Mesodermal cell (in vitro differentiated cells): ENCODE results near the gene MARK2.
A peak's percentile ranks its signal among the peaks of the same experiment; 100 is the strongest.

Source experiments
- H3K27ac ChIP-seq: 2 replicates; pipeline ENCODE4 v1.7.0; 2013; ENCODE audit warnings: mild to moderate bottlenecking, low read depth, low read length, moderate library complexity; ENCODE audit not compliant: severe bottlenecking
- H3K36me3 ChIP-seq: 2 replicates; pipeline ENCODE4 v1.7.1; 2013; ENCODE audit warnings: mild to moderate bottlenecking, low read length, moderate library complexity; ENCODE audit not compliant: control insufficient read depth, insufficient read depth
- H3K4me1 ChIP-seq: one replicate; pipeline ENCODE4 v1.7.1; 2013; ENCODE audit warnings: mild to moderate bottlenecking, low read length; ENCODE audit not compliant: insufficient read depth, control insufficient read depth, poor library complexity, severe bottlenecking
- H3K4me3 ChIP-seq: 2 replicates; pipeline ENCODE4 v1.7.0; 2013; ENCODE audit warnings: low read length, control low read depth, mild to moderate bottlenecking; ENCODE audit not compliant: insufficient read depth, poor library complexity, severe bottlenecking; ENCODE audit errors: extremely low read depth
- H3K9me3 ChIP-seq: 2 replicates; pipeline ENCODE4 v1.7.1; 2013; ENCODE audit warnings: mild to moderate bottlenecking, low read length, moderate library complexity; ENCODE audit not compliant: control insufficient read depth
- WGBS, 2 experiments: methylation state at CpG; one replicate each; pipeline ENCODE4 v1.1.5; 2013; ENCODE audit warnings: missing lambda C conversion rate in 2 of 2; ENCODE audit not compliant: insufficient coverage in 2 of 2; 5-methylcytosine and 5-hydroxymethylcytosine counted together

The MARK2 gene

DNA sequence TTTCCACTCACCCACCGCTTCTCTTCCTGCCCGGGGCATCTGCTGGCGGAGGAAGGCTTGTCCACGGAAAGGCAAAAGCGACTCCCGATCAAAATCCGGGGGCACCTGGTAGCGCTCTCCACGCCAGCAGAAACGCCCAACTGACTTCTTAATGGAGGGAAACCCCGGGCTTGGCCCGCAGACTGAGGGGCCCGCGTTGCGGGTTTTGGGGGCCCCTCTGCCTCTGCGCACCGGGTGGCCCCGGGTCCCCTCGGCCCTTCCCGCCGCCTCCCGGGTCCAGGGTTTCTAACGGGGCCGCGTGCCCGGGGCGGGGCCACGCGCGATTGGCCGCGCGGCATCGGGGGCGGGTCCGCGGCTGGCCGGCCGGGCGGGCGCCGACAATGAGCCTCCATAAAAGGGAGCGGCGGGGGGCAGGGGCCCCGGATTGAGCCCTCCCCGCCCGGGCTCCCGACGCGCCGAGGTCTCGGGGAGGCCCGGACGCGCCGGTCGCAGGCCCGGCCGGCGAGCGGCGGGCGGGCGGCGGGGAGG, 25.8 kb upstream of the MARK2 start, which contains the start of gene SPINDOC:
Gene SPINDOC (plus strand): TSS at position 422 of the 528 bp plus-strand sequence. CDS start 231 bp downstream, outside the sequence.
- Histone ChIP-seq H3K36me3 (peaks cover 33% of the 10 kb centered on the region), H3K4me3 (peak within 1 kb of the TSS; percentile 89), H3K27ac (peak within 1 kb of the TSS; percentile 73), H3K4me1 (peaks cover 13% of the 10 kb centered on the region), H3K9me3 (no peaks in the 10 kb centered on the region)
- 0 to 1% methylated on average over 36 to 50 of the region's 65 CpGs for WGBS, 2 experiments

DNA sequence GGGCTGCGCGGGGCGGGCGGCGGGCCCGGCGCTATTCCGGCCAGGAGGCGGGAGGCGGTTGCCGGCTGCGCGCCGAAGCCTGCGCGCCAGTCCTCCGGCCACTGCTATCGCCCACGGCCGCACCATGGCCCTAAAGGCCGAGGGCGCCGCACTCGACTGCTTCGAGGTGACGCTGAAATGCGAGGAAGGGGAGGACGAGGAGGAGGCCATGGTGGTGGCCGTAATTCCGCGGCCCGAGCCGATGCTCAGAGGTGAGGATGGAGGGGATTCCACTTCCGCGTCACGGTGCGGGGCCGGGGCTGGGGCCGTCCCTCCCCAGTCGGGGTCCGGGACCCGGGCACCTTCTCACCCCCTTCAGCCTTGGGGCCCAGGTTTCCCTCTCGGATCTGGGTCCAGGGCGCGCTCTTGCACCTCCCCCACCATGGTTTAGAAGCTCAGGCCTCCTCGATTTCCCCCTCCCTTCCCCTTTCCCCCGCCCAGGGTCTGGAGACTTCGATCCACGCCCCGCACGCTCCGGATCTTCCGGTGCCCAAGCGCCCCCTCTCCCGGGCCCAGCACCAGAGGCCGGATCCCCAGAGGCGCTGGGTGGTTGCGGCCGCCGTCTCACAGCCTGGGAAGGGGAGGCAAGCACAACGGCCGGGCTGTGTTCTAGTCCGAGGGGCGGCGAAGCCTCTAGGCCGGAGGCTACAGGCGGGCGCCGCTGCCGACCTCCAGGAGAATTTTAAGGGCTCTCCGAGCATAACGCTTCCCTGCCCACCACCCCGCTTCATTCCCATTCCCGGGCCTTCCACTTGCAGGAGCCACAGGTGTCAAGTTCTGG, 25.1 kb upstream of the MARK2 start:
- H3K9me3 ChIP-seq, result no peaks in the 10 kb centered on the region
- WGBS, 2 experiments, result 1% methylated on average over 63 to 68 of the region's 74 CpGs
- peak overlapping the region; percentile 89 for H3K4me3 ChIP-seq
- H3K4me1 ChIP-seq, result peaks cover 13% of the 10 kb centered on the region
- peaks cover 40% of the 10 kb centered on the region for H3K36me3 ChIP-seq
- H3K27ac ChIP-seq, result peak overlapping the region; percentile 73

DNA sequence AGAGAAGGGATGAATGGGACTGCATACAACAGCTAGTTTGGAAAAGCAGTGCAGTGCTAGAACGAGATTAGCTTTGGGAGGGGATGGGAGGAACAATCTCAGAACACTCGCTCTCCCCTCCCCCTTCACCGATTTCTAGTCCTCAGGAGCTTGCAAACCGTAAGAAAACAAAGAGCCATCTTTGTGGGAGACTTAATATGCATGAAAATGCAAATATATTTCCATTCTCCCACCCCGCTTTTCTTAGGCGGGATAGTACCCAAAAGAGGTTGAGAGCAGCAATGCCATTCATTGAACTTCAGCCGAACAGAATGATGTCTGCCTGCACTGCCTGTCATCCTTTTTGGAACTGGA, 24.6 kb upstream of the MARK2 start:
- H3K9me3 ChIP-seq, result no peaks in the 10 kb centered on the region
- 5 to 13% methylated on average over 2 to 3 of the region's 7 CpGs for WGBS, 2 experiments
- peaks cover 44% of the 10 kb centered on the region for H3K36me3 ChIP-seq
- H3K27ac ChIP-seq, result peak overlapping the region; percentile 73
- peaks cover 13% of the 10 kb centered on the region for H3K4me1 ChIP-seq
- peak overlapping the region; percentile 89 for H3K4me3 ChIP-seq

DNA sequence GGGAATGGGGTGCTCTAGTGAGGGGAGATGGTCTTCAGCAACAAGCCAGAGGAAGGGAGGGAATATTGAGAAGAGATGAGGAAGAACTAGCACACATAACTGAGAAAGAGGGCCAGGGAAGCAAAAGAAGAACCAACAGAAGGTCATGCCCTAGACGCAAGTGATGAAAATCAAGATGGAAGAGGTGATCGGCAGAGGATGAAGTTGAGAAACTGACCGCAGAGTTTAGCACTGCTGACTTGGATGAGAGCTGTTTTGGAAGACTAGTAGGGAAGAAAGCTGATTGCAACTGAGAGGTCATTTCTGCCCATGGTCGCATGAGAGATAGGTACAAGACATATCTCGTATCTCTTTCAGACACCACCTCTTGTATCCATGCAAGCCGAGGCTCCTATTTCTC, 22.7 kb upstream of the MARK2 start:
- 93 to 95% methylated on average over 6 of the region's 6 CpGs for WGBS, 2 experiments
- no peak overlapping the region for H3K4me3 ChIP-seq
- H3K27ac ChIP-seq, result peak overlapping the region; percentile 16
- H3K9me3 ChIP-seq, result no peaks in the 10 kb centered on the region
- H3K4me1 ChIP-seq, result peaks cover 13% of the 10 kb centered on the region
- H3K36me3 ChIP-seq, result peaks cover 61% of the 10 kb centered on the region

DNA sequence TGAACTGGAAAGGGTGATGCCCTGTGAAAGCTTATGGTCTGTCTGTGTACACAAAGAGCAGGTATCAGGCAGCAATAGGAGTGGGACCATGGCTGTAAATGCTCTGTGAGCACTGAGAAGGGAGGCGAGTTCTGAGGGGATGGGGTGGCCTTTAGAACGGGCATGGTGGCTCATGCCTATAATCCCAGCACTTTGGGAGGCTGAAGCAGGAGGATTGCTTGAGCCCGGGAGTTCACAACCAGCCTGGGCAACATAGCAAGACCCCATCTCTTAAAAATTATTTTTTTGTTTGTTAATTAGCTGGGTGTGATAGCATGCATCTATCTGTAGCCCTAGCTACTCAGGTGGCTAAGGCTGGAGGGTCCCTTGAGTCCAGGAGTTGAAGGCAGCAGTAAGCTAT, 22.2 kb upstream of the MARK2 start:
- Histone ChIP-seq H3K9me3 (no peaks in the 10 kb centered on the region), H3K4me1 (peaks cover 13% of the 10 kb centered on the region), H3K4me3 (no peak overlapping the region), H3K36me3 (peaks cover 67% of the 10 kb centered on the region), H3K27ac (no peak overlapping the region)
- WGBS, 2 experiments, result 92 to 96% methylated on average over 2 of the region's 3 CpGs

DNA sequence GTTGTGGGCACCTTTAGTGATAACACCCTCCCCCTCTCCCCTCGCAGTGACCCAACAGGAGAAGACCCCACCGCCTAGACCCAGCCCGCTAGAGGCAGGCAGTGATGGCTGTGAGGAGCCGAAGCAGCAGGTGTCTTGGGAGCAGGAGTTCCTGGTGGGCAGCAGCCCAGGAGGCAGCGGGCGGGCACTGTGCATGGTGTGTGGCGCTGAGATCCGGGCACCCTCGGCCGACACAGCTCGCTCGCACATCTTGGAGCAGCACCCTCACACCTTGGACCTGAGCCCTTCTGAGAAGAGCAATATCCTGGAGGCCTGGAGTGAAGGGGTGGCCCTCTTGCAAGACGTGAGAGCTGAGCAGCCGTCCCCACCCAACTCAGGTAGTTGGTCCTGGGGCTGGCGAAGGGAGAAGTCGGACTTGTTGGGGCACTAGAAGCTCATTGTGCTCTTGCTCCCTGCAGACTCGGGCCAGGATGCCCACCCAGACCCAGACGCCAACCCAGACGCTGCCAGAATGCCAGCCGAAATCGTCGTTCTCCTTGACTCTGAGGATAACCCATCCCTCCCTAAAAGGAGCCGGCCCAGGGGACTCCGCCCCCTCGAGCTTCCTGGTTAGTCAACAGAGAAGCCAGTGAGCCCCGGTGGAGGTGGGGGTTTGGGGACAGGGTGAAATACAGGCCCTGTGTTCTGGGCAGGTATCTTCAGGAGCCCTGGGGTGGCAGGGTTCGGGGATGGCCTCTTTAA, 21.0 kb upstream of the MARK2 start:
- WGBS, 2 experiments, result 97 to 100% methylated on average over 12 to 25 of the region's 27 CpGs
- peaks cover 8% of the 10 kb centered on the region for H3K4me1 ChIP-seq
- H3K27ac ChIP-seq, result no peak overlapping the region
- H3K9me3 ChIP-seq, result no peaks in the 10 kb centered on the region
- no peak overlapping the region for H3K4me3 ChIP-seq
- H3K36me3 ChIP-seq, result peaks cover 79% of the 10 kb centered on the region

DNA sequence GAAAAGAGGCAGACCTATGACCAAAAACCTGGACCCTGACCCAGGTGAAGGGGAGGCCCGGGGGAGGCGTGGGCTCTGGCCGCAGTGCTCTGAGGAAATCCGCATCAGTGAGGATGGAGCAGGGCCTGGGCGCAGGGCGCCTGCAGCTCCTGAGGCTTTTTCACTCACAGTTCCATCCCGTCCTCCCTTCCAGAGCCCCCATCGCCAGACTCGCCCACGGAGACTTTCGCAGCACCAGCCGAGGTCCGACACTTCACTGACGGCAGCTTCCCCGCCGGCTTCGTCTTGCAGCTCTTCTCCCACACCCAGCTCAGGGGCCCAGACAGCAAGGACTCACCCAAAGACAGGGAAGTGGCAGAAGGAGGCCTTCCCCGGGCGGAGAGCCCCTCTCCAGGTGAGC, 20.3 kb upstream of the MARK2 start:
- H3K9me3 ChIP-seq, result no peaks in the 10 kb centered on the region
- H3K4me1 ChIP-seq, result peaks cover 8% of the 10 kb centered on the region
- 97 to 98% methylated on average over 12 to 17 of the region's 19 CpGs for WGBS, 2 experiments
- peaks cover 85% of the 10 kb centered on the region for H3K36me3 ChIP-seq
- H3K27ac ChIP-seq, result no peak overlapping the region
- H3K4me3 ChIP-seq, result no peak overlapping the region

DNA sequence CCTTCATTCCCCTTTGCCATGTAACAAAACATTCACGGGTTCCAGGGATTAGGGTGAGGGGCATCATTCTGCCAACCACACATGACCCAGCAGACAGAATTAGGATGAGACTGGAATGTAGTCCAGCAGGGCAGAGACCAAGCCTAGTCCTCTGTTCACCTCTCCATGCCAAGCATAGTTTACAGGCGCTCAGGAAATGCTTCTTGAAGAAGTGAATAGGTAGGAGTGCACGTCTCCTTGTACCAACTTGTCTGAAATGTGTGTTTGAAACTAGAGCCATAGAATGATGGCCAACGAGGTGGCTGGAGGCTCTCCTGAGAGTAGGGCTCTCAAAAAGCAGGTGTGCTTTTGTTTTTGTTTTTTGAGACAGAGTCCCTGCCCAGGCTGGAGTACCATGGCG, 17.5 kb upstream of the MARK2 start:
- 96% methylated on average over 3 to 5 of the region's 5 CpGs for WGBS, 2 experiments
- H3K27ac ChIP-seq, result no peak overlapping the region
- H3K36me3 ChIP-seq, result peaks cover 94% of the 10 kb centered on the region
- no peaks in the 10 kb centered on the region for H3K4me1 ChIP-seq
- no peaks in the 10 kb centered on the region for H3K9me3 ChIP-seq
- H3K4me3 ChIP-seq, result no peak overlapping the region

DNA sequence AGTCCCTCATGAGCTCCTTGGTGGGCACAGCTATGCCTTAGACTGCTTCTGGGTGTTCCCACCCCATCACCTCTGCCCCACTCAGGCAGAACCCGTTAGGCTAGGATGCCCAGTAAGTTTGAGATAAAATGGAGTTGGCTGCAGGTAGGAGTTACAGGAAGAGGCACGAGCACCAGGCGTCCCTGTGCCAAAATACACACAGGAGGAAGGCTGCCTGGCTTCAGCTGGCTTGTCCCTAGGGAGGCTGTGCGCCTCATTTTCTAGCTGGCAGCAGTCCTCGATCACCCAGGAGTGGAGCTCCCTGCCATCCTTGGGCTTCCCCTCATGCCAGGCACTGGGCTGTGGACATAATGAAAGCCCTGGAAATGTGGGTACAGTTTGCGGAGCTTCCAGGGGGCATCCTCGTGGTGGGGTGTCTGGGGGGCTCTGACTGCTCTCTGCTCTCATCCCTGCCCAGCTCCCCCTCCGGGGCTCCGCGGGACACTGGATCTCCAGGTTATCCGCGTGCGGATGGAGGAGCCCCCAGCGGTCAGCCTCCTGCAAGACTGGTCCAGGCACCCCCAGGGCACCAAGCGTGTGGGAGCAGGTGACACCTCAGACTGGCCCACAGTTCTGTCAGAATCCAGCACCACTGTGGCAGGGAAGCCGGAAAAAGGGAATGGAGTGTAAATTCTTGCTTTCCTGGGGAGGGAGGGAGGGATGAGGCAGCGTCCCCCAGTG, 12.3 kb upstream of the MARK2 start:
- peaks cover 66% of the 10 kb centered on the region for H3K36me3 ChIP-seq
- 92 to 95% methylated on average over 13 to 15 of the region's 17 CpGs for WGBS, 2 experiments
- no peaks in the 10 kb centered on the region for H3K4me1 ChIP-seq
- H3K9me3 ChIP-seq, result no peaks in the 10 kb centered on the region
- H3K4me3 ChIP-seq, result no peak overlapping the region
- no peak overlapping the region for H3K27ac ChIP-seq

DNA sequence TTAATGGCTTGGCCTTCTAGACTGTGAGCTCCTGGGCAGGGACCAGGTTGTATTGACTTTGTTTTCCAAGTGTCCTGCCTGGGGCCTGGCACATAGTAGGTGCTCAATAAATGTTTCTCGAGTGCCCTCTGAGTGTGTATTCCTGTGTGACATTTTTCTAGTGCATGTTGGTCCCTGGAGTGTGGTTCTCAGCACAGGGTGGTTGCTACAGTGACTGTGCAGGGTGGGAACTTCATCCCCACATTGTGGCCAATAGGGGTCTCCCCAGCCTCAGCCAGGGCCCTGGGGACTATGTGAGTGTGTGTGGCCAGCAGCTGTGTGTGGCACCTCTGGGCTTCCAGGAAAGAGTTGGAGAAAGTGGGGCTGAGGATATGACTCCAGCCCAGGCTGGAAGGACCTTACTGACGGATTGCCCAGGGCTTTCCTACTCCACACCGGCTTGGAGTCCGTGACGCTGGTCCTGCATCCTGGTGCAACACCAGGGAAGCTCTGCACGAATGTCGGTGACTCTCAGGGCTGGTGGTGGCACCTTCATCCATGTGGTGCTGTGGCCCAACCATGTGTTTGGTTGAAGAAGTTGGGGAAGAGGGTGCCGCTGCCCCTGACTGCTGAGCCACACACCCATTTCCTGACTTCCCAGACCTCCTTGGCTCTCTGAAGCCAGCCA, 9.0 kb upstream of the MARK2 start:
- Histone ChIP-seq H3K27ac (no peak overlapping the region), H3K4me3 (no peak overlapping the region), H3K9me3 (no peaks in the 10 kb centered on the region), H3K4me1 (no peaks in the 10 kb centered on the region), H3K36me3 (peaks cover 36% of the 10 kb centered on the region)
- WGBS, 2 experiments, result 95 to 97% methylated on average over 6 of the region's 8 CpGs
